CD1c-positive myeloid dendritic cell (primary cell): ENCODE data around the gene RPUSD4.

Experiments used
- DNase-seq: peaks from one replicate; pipeline ENCODE4 v3.0.0-alpha.2; 2016; ENCODE audit errors: extremely low spot score

The RPUSD4 gene

GRCh38 chr11:126212089-126212660 lies 725 bp upstream of the RPUSD4 start:
- no peak for DNase-seq

GRCh38 chr11:126210871-126211235 lies 597 bp downstream of the RPUSD4 start:
- DNase-seq = no peak

GRCh38 chr11:126207896-126208295 lies 3.6 kb downstream of the RPUSD4 start:
- DNase-seq = no peak

- DNase-seq = no peak
Measured at GRCh38 chr11:126205359-126205758, 6.1 kb downstream of the RPUSD4 start.

- DNase-seq = no peak
Measured at GRCh38 chr11:126202646-126203359, 8.6 kb downstream of the RPUSD4 start.

GRCh38 chr11:126198648-126199047 lies 12.8 kb downstream of the RPUSD4 start:
- DNase-seq = no peak

GRCh38 chr11:126197277-126197939 lies 14.0 kb downstream of the RPUSD4 start:
- no peak for DNase-seq

GRCh38 chr11:126195119-126195518 lies 16.3 kb downstream of the RPUSD4 start:
- DNase-seq = no peak

GRCh38 chr11:126194121-126194543 lies 17.3 kb downstream of the RPUSD4 start:
- DNase-seq = peak; percentile 55

- no peak for DNase-seq
Measured at GRCh38 chr11:126193038-126193478, 18.4 kb downstream of the RPUSD4 start.

GRCh38 chr11:126192361-126192760 lies 19.1 kb downstream of the RPUSD4 start:
- DNase-seq = no peak

GRCh38 chr11:126191379-126192073 lies 19.9 kb downstream of the RPUSD4 start:
- DNase-seq = no peak

- DNase-seq = no peak
Measured at GRCh38 chr11:126190792-126191191, 20.7 kb downstream of the RPUSD4 start.

- no peak for DNase-seq
Measured at GRCh38 chr11:126189109-126189929, 22.1 kb downstream of the RPUSD4 start.

- DNase-seq = no peak
Measured at GRCh38 chr11:126188332-126189108, 22.9 kb downstream of the RPUSD4 start.

GRCh38 chr11:126186708-126187529 lies 24.5 kb downstream of the RPUSD4 start:
- DNase-seq = no peak

GRCh38 chr11:126186025-126186698 lies 25.3 kb downstream of the RPUSD4 start:
- DNase-seq = no peak

- no peak for DNase-seq
Measured at GRCh38 chr11:126185259-126186024, 26.0 kb downstream of the RPUSD4 start.
